Measurements from ENCODE around the gene VWA5B1.
A peak's percentile ranks its signal among the peaks of the same experiment; 100 is the strongest.

The VWA5B1 gene

GRCh38 chr1:20385630-20386029, 95.0 kb downstream of the VWA5B1 start:
- Histone ChIP-seq H3K27me3 (peaks cover 0 to 79% of the 10 kb centered on the region in 2 donors), H3K4me3 (no peak overlapping the region), H3K36me3 (no peaks in the 10 kb centered on the region), H3K4me1 (no peaks in the 10 kb centered on the region), H3K27ac (no peak overlapping the region), H3K9me3 (no peaks in the 10 kb centered on the region)
- no peak for TF ChIP-seq CTCF (IDR thresholded peaks at IDR 0.05)
- intact Hi-C loops (cut with DNase I; ENCODE audit: low total_unique reads), result no loop called here
- peak in 1 of 2 donors; percentile 5 for DNase-seq

- Histone ChIP-seq H3K4me1 (no peaks in the 10 kb centered on the region), H3K36me3 (no peaks in the 10 kb centered on the region), H3K27ac (no peak overlapping the region), H3K4me3 (no peak overlapping the region), H3K27me3 (peaks cover 0 to 78% of the 10 kb centered on the region in 2 donors), H3K9me3 (no peaks in the 10 kb centered on the region)
- TF ChIP-seq CTCF (IDR thresholded peaks at IDR 0.05), result no peak
- peak in 1 of 2 donors; percentile 47 for DNase-seq
- intact Hi-C loops (cut with DNase I; ENCODE audit: low total_unique reads), result no loop called here
These were observed 95.8 kb downstream of the VWA5B1 start for GRCh38 chr1:20386323-20387081.

- H3K36me3 ChIP-seq, result no peaks in the 10 kb centered on the region
- H3K27ac ChIP-seq, result no peak overlapping the region
- no peak for TF ChIP-seq CTCF (IDR thresholded peaks at IDR 0.05)
- H3K4me1 ChIP-seq, result no peaks in the 10 kb centered on the region
- H3K27me3 ChIP-seq, result peaks cover 0 to 61% of the 10 kb centered on the region in 2 donors
- intact Hi-C loops (cut with DNase I; ENCODE audit: low total_unique reads), result no loop called here
- H3K9me3 ChIP-seq, result peaks cover 0 to under 1% (median under 1%) of the 10 kb centered on the region in 3 donors
- DNase-seq, result peak in 1 of 2 donors; percentile 33
- H3K4me3 ChIP-seq, result no peak overlapping the region
These were observed 98.9 kb downstream of the VWA5B1 start for GRCh38 chr1:20389571-20389970.

GRCh38 chr1:20390589-20391331, 100.1 kb downstream of the VWA5B1 start:
- DNase-seq, result no peak
- Histone ChIP-seq H3K36me3 (no peaks in the 10 kb centered on the region), H3K27ac (no peak overlapping the region), H3K4me1 (no peaks in the 10 kb centered on the region), H3K4me3 (no peak overlapping the region), H3K9me3 (peaks cover 0 to 9% (median 9%) of the 10 kb centered on the region in 3 donors), H3K27me3 (peaks cover 0 to 49% of the 10 kb centered on the region in 2 donors)
- TF ChIP-seq CTCF (IDR thresholded peaks at IDR 0.05), result no peak
- intact Hi-C loops (cut with DNase I; ENCODE audit: low total_unique reads), result no loop called here

- Histone ChIP-seq H3K27ac (no peak overlapping the region), H3K4me1 (no peaks in the 10 kb centered on the region), H3K36me3 (no peaks in the 10 kb centered on the region), H3K27me3 (peaks cover 0 to 31% of the 10 kb centered on the region in 2 donors), H3K4me3 (no peak overlapping the region), H3K9me3 (peaks cover 0 to 13% (median 12%) of the 10 kb centered on the region in 3 donors)
- intact Hi-C loops (cut with DNase I; ENCODE audit: low total_unique reads), result no loop called here
- no peak for TF ChIP-seq CTCF (IDR thresholded peaks at IDR 0.05)
- no peak for DNase-seq
These were observed 104.6 kb downstream of the VWA5B1 start for GRCh38 chr1:20395255-20395654.
